ENCODE data around the gene PHLDA1. TPM values are rescaled to one million over a fixed set of nuclear protein-coding genes. Genes with fewer than 3 reads are reported as not detected.

PHLDA1 gene
- total and polyA plus RNA-seq, 10 of the 15 experiments (the other 5 are each of a cell fraction or from before 2014, with no cell fraction given): 0.66 to 14.2 (median 1.3) TPM

GRCh38 chr12:76065917-76066316 lies 34.3 kb upstream of the PHLDA1 start (continued):
- TF ChIP-seq BCL3 (IDR thresholded peaks at IDR 0.05; ENCODE audit: borderline replicate concordance, insufficient read depth, low read depth, low read length, poor library complexity, severe bottlenecking) (no peak), E4F1 (IDR thresholded peaks at IDR 0.05; ENCODE audit: borderline replicate concordance, partially characterized antibody) (no peak), BCL11A (IDR thresholded peaks at IDR 0.05; ENCODE audit: low read depth, low read length) (no peak), HSF1 (IDR thresholded peaks at IDR 0.05; ENCODE audit: low read depth, low read length) (no peak), POU2F2 (IDR thresholded peaks at IDR 0.05; ENCODE audit: borderline replicate concordance, low read depth, low read length) (no peak), SPI1 (IDR thresholded peaks at IDR 0.05; ENCODE audit: borderline replicate concordance, insufficient read depth, low read depth, low read length) (no peak), TCF7 (IDR thresholded peaks at IDR 0.05; ENCODE audit: borderline replicate concordance) (no peak), EED (IDR thresholded peaks at IDR 0.05; ENCODE audit: low read depth) (no peak), FOS (IDR thresholded peaks at IDR 0.05; ENCODE audit: borderline replicate concordance, extremely low read depth, insufficient read length) (no peak)
